Fibroblast of pulmonary artery (primary cell): ENCODE measurements around the gene ZNF827.

Experiments
- DNase-seq: peaks from one replicate; pipeline ENCODE4 v3.0.0-alpha.2; 2010; ENCODE audit warnings: low read depth
- H3K4me3 ChIP-seq: replicated peaks from 2 replicates; pipeline ENCODE4 v1.5.1; 2011; ENCODE audit warnings: low read depth, mild to moderate bottlenecking, control low read depth, low read length, moderate library complexity
- TF ChIP-seq, protein P1 (sequence below): IDR thresholded peaks from 2 replicates; pipeline ENCODE4 v1.5.1; 2011; ENCODE audit warnings: mild to moderate bottlenecking, control low read depth, low read length, inconsistent platforms; ENCODE audit errors: missing control alignments

The ZNF827 gene

GRCh38 chr4:145760961-145761929, 177.4 kb downstream of the ZNF827 start:
- TF ChIP-seq, protein P1, sequence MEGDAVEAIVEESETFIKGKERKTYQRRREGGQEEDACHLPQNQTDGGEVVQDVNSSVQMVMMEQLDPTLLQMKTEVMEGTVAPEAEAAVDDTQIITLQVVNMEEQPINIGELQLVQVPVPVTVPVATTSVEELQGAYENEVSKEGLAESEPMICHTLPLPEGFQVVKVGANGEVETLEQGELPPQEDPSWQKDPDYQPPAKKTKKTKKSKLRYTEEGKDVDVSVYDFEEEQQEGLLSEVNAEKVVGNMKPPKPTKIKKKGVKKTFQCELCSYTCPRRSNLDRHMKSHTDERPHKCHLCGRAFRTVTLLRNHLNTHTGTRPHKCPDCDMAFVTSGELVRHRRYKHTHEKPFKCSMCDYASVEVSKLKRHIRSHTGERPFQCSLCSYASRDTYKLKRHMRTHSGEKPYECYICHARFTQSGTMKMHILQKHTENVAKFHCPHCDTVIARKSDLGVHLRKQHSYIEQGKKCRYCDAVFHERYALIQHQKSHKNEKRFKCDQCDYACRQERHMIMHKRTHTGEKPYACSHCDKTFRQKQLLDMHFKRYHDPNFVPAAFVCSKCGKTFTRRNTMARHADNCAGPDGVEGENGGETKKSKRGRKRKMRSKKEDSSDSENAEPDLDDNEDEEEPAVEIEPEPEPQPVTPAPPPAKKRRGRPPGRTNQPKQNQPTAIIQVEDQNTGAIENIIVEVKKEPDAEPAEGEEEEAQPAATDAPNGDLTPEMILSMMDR: no peak
- no peak for DNase-seq

DNA sequence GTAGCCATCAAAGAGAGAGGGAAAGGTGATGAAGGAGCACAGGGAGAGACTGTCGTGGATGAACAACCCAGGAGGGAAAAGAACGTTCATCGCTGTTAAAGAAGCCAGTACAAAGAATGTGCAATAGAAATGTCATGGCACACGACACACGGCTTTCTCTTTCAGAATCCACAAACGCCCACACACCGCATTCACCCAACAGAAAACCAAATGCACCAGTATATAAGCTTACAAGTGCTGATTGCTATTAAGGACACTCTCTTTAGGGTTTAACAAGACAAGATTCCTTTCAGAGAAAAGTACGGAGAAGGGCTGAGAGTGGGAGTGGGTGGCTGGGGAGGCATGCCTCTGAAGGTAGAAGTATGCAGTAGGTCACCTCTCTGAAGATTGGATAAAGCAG, 178.4 kb downstream of the ZNF827 start:
- TF ChIP-seq, protein P1: no peak
- no peak overlapping the region for H3K4me3 ChIP-seq
- DNase-seq: no peak

More at GRCh38 chr4:145760961-145761929, 177.4 kb downstream of the ZNF827 start:
- H3K4me3 ChIP-seq: no peak overlapping the region

DNA sequence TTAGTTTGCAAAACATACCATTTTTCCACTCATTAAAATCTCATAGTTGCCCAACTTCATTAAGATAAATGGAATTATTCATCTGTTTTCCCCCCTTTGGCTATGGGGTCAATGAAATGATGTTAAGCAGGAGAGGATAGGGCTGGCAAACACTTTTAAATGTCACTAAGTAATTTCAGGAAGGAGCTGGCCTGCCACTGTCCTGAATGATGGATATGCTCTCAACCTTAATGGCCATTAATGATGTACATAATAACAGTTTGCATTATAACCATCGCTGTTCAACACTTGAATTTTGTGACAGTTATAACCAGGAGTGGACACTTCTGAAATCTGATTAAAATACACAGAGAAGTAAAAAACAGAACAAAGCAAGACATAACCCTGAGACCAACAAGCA, 181.4 kb downstream of the ZNF827 start:
- DNase-seq: no peak
- TF ChIP-seq, protein P1: no peak
- H3K4me3 ChIP-seq: no peak overlapping the region

GRCh38 chr4:145756244-145756643, 182.4 kb downstream of the ZNF827 start:
- no peak overlapping the region for H3K4me3 ChIP-seq
- DNase-seq: no peak
- TF ChIP-seq, protein P1: no peak

- no peak for DNase-seq
- no peak overlapping the region for H3K4me3 ChIP-seq
- TF ChIP-seq, protein P1: no peak
These were observed 182.8 kb downstream of the ZNF827 start for GRCh38 chr4:145755802-145756201.

GRCh38 chr4:145743641-145744040, 195.0 kb downstream of the ZNF827 start:
- TF ChIP-seq, protein P1: no peak
- DNase-seq: no peak
- no peak overlapping the region for H3K4me3 ChIP-seq

- no peak overlapping the region for H3K4me3 ChIP-seq
- TF ChIP-seq, protein P1: no peak
- no peak for DNase-seq
These were observed 197.8 kb downstream of the ZNF827 start for GRCh38 chr4:145740806-145741205.
